K562 (cell line): ENCODE data around the gene DCXR. TPM values are rescaled to one million over a fixed set of nuclear protein-coding genes. Genes with fewer than 3 reads are reported as not detected.

ENCODE experiments used
- ADNP ChIP-seq: fragments of 200-800 bp; sonication (Bioruptor generic); IDR thresholded peaks from 2 replicates; pipeline ENCODE4 v1.6.1; 2016; ENCODE audit warnings: missing genetic modification characterization, missing compliant biosample characterization
- CBX8 ChIP-seq: fragments of 200-600 bp; sonication (generic); IDR thresholded peaks from 2 replicates; pipeline ENCODE4 v1.6.1; 2012; ENCODE audit warnings: borderline replicate concordance, mixed run types, low read depth, mild to moderate bottlenecking, moderate library complexity, mixed read lengths, low read length, control low read depth, inconsistent platforms; ENCODE audit not compliant: poor library complexity, severe bottlenecking; ENCODE audit errors: extremely low read depth
- JUNB ChIP-seq: fragments of 450-650 bp; formaldehyde crosslinking; conservative IDR thresholded peaks from 2 replicates; pipeline ENCODE4 v1.4.0; 2020; ENCODE audit warnings: mild to moderate bottlenecking
- MEF2D ChIP-seq: conservative IDR thresholded peaks from 2 replicates; pipeline ENCODE4 v1.6.1; 2016; ENCODE audit warnings: low read depth, missing genetic modification characterization, missing compliant biosample characterization
- MTA3 ChIP-seq: fragments of 450-650 bp; formaldehyde crosslinking; IDR thresholded peaks from 2 replicates; pipeline ENCODE4 v1.6.1; 2017; ENCODE audit warnings: mild to moderate bottlenecking, borderline replicate concordance
- NFE2L1 ChIP-seq: fragments of 450-650 bp; IDR thresholded peaks from 2 replicates; pipeline ENCODE4 v1.6.1; 2016; ENCODE audit warnings: missing genetic modification characterization, low read depth, mild to moderate bottlenecking, missing compliant biosample characterization, moderate library complexity, borderline replicate concordance
- SIN3B ChIP-seq: fragments of 450-650 bp; IDR thresholded peaks from 2 replicates; pipeline ENCODE4 v1.6.1; 2017; ENCODE audit warnings: low read depth, mild to moderate bottlenecking, moderate library complexity
- SMARCB1 ChIP-seq: IDR thresholded peaks from 2 replicates; pipeline ENCODE4 v1.6.1; 2011; ENCODE audit warnings: improper control_type of control experiment, low read depth; ENCODE audit not compliant: insufficient read length
- STAG1 ChIP-seq: sonication (generic); formaldehyde crosslinking; IDR thresholded peaks from 2 replicates; pipeline ENCODE4 v1.5.0; 2020; ENCODE audit warnings: missing genetic modification reagents, borderline replicate concordance
- ZNF398 ChIP-seq: fragments of 250-450 bp; sonication (Bioruptor Pico); IDR thresholded peaks from 2 replicates; pipeline ENCODE4 v1.8.0; 2021; ENCODE audit warnings: moderate library complexity, mild to moderate bottlenecking, inconsistent platforms
- ZNF589 ChIP-seq: fragments of 200-800 bp; sonication (Bioruptor generic); IDR thresholded peaks from 2 replicates; pipeline ENCODE4 v1.6.1; 2016; ENCODE audit warnings: low read depth, missing genetic modification characterization, missing compliant biosample characterization
- ZNF830 ChIP-seq: fragments of 250-450 bp; sonication (Bioruptor Pico); IDR thresholded peaks from 2 replicates; pipeline ENCODE4 v1.5.0; 2021; ENCODE audit warnings: mild to moderate bottlenecking
- polyA plus RNA-seq, 8 experiments: library from polyadenylated mRNA; depleted of rRNA in 4 of 8; stranded (reverse) in 5 of 8; unstranded in 3 of 8; fragments of >200 nt; fragmentation: Nextera tagmentation in 2 of 8; fragmentation: Illumina TruSeq in 1 of 8; extraction: Ambion mirVana in 2 of 8; extraction: Trizol in 1 of 8; gene quantifications; 2 replicates each; pipeline versions ENCODE4 v1.2.1 to v1.2.3, GENCODE V29; 2011 to 2014; ENCODE audit warnings: inconsistent platforms in 1 of 8, missing spikeins in 1 of 8
- total RNA-seq, 7 experiments: library from RNA; depleted of rRNA in 6 of 7; stranded (reverse); fragments of >200 nt in 6 of 7; fragmentation: Illumina TruSeq in 2 of 7; extraction: Trizol in 2 of 7; gene quantifications; 2 replicates each; pipeline versions ENCODE4 v1.2.1 to v1.2.3, GENCODE V29; 2011 to 2021; ENCODE audit warnings: low replicate concordance in 1 of 7
- TF ChIP-seq, protein P1 (sequence below): fragments of 450-650 bp; conservative IDR thresholded peaks from 2 replicates; pipeline ENCODE4 v1.6.1; 2016; ENCODE audit warnings: missing genetic modification characterization, low read depth, mild to moderate bottlenecking, control low read depth, missing compliant biosample characterization
- TF ChIP-seq, protein P2 (sequence below): sonication (generic); formaldehyde crosslinking; IDR thresholded peaks from 2 replicates; pipeline ENCODE4 v1.8.1; 2022; ENCODE audit warnings: missing genetic modification reagents
- TF ChIP-seq, protein P3 (sequence below): fragments of 450-650 bp; formaldehyde crosslinking; IDR thresholded peaks from 2 replicates; pipeline ENCODE4 v1.4.0; 2022; ENCODE audit warnings: missing genetic modification characterization
- TF ChIP-seq, protein P4 (sequence below), 2 experiments: fragments of 450-650 bp; conservative IDR thresholded peaks; 2 replicates each; pipeline ENCODE4 v1.6.1; 2017; ENCODE audit warnings: mild to moderate bottlenecking in 2 of 2, moderate library complexity in 2 of 2

The DCXR gene
- total and polyA plus RNA-seq, 9 of the 15 experiments (the other 6 are each of a cell fraction or from before 2014, with no cell fraction given), result 21.3 to 274 (median 156) TPM

DNA sequence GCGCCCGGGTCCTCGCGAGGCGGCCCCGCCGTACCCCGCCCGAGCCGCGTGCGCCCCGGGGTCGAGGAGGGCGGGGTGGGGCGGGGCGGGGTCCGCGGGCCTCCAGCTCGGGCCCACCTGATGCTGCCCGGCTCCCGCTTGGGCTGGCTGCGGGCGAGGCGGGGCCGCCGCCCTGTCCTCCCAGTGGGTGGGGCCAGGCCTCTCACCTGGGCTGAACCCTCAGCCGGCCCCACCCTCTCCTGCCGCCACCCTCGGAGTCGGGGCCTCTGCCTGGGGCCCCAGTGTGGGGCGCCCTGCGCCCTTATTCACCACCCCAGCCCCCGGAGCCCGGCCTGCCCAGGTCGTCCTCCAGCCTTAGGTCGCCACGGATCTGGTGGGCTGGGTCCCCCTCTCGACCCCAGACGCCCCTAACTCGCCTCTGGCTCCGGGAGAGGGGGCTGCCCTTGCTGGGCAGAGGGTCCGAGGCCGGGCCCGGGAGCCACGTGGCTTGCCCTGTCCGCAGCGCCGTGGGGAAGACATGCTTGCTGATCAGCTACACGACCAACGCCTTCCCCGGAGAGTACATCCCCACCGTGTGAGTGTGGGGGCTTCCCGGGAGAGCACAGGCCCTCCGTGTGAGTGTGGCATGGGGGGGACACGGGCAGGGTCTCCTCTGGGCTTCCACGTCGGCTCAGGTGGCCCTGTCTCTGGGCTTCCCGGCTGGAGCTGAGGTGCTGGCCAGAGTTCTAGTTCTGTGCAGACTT, 5.4 kb downstream of the DCXR start (continued):
- no peak for TF ChIP-seq ZNF398
- TF ChIP-seq, protein P1, sequence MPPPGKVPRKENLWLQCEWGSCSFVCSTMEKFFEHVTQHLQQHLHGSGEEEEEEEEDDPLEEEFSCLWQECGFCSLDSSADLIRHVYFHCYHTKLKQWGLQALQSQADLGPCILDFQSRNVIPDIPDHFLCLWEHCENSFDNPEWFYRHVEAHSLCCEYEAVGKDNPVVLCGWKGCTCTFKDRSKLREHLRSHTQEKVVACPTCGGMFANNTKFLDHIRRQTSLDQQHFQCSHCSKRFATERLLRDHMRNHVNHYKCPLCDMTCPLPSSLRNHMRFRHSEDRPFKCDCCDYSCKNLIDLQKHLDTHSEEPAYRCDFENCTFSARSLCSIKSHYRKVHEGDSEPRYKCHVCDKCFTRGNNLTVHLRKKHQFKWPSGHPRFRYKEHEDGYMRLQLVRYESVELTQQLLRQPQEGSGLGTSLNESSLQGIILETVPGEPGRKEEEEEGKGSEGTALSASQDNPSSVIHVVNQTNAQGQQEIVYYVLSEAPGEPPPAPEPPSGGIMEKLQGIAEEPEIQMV (tag), result no peak
- no peak for TF ChIP-seq ZNF830 (CRISPR knock-in tag)
- no peak for TF ChIP-seq NFE2L1 (tag)
- TF ChIP-seq MEF2D (tag), result no peak
- TF ChIP-seq, protein P2, sequence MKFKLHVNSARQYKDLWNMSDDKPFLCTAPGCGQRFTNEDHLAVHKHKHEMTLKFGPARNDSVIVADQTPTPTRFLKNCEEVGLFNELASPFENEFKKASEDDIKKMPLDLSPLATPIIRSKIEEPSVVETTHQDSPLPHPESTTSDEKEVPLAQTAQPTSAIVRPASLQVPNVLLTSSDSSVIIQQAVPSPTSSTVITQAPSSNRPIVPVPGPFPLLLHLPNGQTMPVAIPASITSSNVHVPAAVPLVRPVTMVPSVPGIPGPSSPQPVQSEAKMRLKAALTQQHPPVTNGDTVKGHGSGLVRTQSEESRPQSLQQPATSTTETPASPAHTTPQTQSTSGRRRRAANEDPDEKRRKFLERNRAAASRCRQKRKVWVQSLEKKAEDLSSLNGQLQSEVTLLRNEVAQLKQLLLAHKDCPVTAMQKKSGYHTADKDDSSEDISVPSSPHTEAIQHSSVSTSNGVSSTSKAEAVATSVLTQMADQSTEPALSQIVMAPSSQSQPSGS (CRISPR knock-in tag), result no peak
- TF ChIP-seq SIN3B, result peak; percentile 40; the same call in 1 of the 2 replicates
- TF ChIP-seq, protein P3, sequence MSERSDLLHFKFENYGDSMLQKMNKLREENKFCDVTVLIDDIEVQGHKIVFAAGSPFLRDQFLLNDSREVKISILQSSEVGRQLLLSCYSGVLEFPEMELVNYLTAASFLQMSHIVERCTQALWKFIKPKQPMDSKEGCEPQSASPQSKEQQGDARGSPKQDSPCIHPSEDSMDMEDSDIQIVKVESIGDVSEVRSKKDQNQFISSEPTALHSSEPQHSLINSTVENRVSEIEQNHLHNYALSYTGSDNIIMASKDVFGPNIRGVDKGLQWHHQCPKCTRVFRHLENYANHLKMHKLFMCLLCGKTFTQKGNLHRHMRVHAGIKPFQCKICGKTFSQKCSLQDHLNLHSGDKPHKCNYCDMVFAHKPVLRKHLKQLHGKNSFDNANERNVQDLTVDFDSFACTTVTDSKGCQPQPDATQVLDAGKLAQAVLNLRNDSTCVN (CRISPR knock-in tag), result no peak
- peak; percentile 86 for TF ChIP-seq MTA3
- TF ChIP-seq ZNF589, result no peak
- no peak for TF ChIP-seq STAG1 (CRISPR knock-in tag)
- TF ChIP-seq, protein P4, sequence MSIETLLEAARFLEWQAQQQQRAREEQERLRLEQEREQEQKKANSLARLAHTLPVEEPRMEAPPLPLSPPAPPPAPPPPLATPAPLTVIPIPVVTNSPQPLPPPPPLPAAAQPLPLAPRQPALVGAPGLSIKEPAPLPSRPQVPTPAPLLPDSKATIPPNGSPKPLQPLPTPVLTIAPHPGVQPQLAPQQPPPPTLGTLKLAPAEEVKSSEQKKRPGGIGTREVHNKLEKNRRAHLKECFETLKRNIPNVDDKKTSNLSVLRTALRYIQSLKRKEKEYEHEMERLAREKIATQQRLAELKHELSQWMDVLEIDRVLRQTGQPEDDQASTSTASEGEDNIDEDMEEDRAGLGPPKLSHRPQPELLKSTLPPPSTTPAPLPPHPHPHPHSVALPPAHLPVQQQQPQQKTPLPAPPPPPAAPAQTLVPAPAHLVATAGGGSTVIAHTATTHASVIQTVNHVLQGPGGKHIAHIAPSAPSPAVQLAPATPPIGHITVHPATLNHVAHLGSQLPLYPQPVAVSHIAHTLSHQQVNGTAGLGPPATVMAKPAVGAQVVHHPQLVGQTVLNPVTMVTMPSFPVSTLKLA (conservative IDR thresholded peaks at IDR 0.05), result peak; percentile 92 to 94
- TF ChIP-seq ADNP (tag), result no peak
- no peak for TF ChIP-seq SMARCB1
- no peak for TF ChIP-seq CBX8
- TF ChIP-seq JUNB (CRISPR knock-in tag), result no peak
